ENCODE data around the gene BBS9.

DNA sequence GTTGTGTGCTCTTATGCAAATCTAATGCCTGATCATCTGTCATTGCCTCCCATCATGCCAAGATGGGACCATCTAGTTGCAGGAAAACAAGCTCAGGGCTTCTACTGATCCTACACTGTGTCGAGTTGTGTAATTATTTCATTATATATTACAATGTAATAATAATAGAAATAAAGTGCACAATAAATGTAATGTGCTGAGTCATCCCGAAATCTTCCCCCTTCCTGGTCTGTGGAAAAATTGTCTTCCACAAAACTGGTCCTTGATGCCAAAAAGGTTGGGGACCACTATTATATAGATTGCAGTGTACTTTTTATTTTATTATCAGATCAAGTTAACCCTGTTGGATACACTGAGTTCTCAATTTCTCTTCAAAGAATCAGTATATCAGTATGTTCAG is 50.2 kb downstream of the BBS9 start:
- no peak for TF ChIP-seq POLR2AphosphoS5 (IDR thresholded peaks at IDR 0.05)
- TF ChIP-seq, protein P1, sequence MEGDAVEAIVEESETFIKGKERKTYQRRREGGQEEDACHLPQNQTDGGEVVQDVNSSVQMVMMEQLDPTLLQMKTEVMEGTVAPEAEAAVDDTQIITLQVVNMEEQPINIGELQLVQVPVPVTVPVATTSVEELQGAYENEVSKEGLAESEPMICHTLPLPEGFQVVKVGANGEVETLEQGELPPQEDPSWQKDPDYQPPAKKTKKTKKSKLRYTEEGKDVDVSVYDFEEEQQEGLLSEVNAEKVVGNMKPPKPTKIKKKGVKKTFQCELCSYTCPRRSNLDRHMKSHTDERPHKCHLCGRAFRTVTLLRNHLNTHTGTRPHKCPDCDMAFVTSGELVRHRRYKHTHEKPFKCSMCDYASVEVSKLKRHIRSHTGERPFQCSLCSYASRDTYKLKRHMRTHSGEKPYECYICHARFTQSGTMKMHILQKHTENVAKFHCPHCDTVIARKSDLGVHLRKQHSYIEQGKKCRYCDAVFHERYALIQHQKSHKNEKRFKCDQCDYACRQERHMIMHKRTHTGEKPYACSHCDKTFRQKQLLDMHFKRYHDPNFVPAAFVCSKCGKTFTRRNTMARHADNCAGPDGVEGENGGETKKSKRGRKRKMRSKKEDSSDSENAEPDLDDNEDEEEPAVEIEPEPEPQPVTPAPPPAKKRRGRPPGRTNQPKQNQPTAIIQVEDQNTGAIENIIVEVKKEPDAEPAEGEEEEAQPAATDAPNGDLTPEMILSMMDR (IDR thresholded peaks at IDR 0.05; ENCODE audit: poor library complexity, severe bottlenecking), result no peak
- TF ChIP-seq EZH2 (IDR thresholded peaks at IDR 0.05; ENCODE audit: borderline replicate concordance, insufficient read depth, low read length, poor library complexity, severe bottlenecking), result no peak
- no peak for TF ChIP-seq RAD21 (conservative IDR thresholded peaks at IDR 0.05)

Measured in neural cell (in vitro differentiated cells).